GM18519 (cell line): ENCODE measurements around the gene CT47A7.
"Not testable (repeated sequence)": the region's sequence is repeated elsewhere in the genome, so short reads cannot be mapped to it uniquely, and the experiment has no call there.

Experiments used
- ATAC-seq: cut with Tn5 transposase; IDR thresholded peaks from one replicate; pipeline ENCODE4 v1.9.1; 2021; ENCODE audit warnings: mild to moderate bottlenecking, moderate library complexity; ENCODE audit not compliant: unreplicated experiment, low FRiP score

CT47A7 gene

DNA sequence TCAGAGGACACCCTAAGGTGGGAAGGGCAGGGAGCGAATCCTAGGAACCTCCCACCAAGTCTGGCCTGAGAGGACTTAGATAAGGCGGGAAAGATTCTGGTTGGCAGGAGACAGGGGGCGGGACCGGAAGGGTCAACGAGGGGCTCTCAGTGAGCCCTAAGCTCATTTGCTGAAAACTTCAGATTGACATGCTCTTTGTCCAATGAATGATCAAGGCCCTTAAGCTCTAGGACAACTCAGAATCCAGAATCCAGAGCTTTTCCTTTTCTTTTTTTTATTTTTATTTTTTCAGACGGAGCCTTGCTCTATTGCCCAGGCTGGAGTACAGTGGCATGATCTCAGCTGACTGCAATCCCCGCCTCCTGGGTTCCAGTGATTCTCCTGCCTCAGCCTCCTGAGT lies at the start of gene CT47A7:
Gene CT47A7, minus strand, starts transcription at position 101 of the 400 bp plus-strand sequence. CDS start 255 bp downstream, outside the sequence.
- not testable (repeated sequence) for ATAC-seq

DNA sequence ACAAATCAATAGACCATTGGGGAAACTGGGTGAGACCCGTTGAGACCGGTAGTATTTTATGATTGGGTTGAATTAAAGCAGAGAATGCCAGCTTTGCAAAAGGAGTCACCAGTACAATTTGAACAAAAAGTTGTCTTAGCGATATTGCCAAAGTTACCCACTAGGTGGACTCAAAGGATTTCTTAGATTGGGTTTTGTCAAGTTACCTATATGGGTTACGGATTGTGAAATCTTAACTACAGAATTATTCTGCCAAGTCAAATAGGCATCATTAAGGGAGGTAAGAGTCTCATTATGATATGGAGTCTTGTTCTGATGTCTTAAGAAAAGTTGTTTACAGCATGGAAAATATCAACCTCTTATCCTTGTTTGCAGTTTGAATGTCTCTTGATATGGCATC lies 44.2 kb upstream of the CT47A7 start:
- no peak for ATAC-seq

DNA sequence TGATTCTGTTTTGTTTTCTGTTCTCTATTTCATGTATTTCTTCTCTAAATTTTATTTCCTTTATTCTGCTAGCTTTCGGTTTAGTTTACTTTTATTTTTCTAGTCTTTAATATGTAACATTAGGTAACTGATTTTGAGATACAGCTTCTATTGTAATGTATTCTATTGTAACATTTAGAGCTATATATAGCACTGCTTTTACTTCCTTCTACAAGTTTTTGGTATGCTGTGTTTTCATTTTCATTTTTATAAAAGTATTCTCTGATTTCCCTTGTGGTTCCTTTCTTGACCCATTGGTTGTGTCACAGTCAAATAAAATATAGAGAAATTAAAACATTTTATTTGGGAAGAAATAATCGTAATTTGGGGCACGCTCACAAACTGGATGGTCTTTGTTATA lies 43.0 kb upstream of the CT47A7 start:
- peak; percentile 56 for ATAC-seq

DNA sequence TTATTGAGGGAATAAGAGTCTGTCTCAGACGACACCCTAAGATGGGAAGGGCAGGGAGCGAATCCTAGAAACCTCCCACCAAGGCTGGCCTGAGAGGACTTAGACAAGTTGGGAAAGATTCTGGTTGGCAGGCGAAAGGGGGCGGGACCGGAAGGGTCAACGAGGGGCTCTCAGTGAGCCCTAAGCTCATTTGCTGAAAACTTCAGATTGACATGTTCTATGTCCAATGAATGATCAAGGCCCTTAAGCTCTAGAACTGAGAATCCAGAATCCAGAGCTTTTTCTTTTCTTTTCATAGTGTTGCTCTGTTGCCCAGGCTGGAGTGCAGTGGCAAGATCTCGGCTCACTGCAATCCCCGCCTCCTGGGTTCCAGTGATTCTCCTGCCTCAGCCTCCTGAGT lies 29.3 kb upstream of the CT47A7 start, which contains the start of gene CT47A1:
Gene CT47A1, minus strand, starts transcription at position 101 of the 400 bp plus-strand sequence. CDS start 231 bp downstream, outside the sequence.
- not testable (repeated sequence) for ATAC-seq
